ENCODE measurements around the gene NDUFS2.
"Not testable (repeated sequence)": the region's sequence is repeated elsewhere in the genome, so short reads cannot be mapped to it uniquely, and the experiment has no call there.

The NDUFS2 gene

GRCh38 chr1:161255302-161255701 is 53.1 kb downstream of the NDUFS2 start:
- not testable (repeated sequence) for DNase-seq (ENCODE audit: low spot score)

GRCh38 chr1:161255955-161256520 is 53.9 kb downstream of the NDUFS2 start:
- not testable (repeated sequence) for DNase-seq (ENCODE audit: low spot score)

DNA sequence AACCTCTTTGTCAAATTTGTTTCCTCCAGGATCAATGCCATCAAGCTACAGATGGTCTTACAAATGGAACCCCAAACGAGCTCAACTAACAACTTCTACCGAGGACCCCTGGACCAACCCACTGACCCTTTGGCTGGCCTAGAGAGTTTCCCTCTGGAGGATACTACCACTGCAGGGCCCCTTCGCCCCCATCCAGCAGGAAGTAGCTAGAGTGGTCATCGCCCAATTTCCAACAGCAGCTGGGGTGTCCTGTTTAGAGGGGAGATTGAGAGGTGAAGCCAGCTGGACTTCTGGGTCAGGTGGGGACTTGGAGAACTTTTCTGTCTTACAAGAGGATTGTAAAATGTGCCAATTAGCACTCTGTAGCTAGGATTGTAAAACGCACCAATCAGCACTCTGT is 54.9 kb downstream of the NDUFS2 start:
- DNase-seq (ENCODE audit: low spot score) = not testable (repeated sequence)

DNA sequence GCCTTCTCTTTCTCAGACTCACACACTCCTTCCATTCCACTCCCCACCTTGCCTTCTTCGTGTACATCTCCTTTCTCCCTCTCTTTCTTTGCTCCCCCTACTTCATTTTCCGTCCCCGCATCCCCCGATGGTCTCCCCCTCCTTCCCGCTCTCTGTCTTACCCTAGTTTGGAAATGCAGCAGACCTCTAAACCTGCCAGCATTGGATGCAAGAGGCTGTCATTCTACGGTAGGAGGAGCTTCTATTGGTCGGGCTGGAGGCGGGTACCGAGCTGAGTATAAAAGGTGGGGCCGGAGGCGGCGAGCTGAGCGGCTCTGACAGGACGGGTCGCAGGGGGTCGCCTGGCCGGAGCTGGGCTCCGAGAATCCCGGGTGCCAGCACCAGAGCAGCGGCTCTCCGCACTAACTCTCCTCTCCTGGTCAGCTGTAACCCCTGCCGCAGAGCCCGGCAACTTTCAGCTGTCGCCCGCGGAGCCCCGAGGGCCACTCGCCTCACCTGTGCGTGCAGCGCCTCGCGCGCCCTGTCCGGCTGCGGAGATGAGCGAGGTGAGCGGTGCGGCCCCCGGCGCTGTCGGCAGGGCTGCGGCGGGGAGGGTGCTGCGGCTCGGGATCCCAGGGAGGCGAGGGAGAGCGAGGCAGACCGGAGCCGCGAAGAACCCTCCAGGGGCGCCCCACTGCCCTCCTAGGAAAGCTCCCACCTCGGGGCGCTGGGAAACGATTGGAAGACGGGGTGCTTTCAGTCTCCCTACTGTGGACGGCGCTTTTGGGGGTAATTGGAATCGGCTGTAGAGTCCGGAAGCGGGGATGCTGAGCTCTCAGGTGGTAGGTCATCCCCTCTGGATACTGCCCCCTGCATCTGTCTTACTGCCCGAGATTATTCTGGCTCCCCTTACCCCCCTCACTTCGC is 56.5 kb downstream of the NDUFS2 start, which contains the start of gene PCP4L1:
Gene PCP4L1, plus strand, starts transcription at position 307 of the 906 bp plus-strand sequence. Its CDS starts 230 bp downstream, at position 537.
- peak; percentile 65 for DNase-seq (ENCODE audit: low spot score)

GRCh38 chr1:161259345-161259702 is 57.2 kb downstream of the NDUFS2 start:
- DNase-seq (ENCODE audit: low spot score) = no peak

- no peak for DNase-seq (ENCODE audit: low spot score)
Measured at GRCh38 chr1:161259765-161260164, 57.6 kb downstream of the NDUFS2 start.

GRCh38 chr1:161260376-161261260 is 58.5 kb downstream of the NDUFS2 start:
- DNase-seq (ENCODE audit: low spot score) = no peak

DNA sequence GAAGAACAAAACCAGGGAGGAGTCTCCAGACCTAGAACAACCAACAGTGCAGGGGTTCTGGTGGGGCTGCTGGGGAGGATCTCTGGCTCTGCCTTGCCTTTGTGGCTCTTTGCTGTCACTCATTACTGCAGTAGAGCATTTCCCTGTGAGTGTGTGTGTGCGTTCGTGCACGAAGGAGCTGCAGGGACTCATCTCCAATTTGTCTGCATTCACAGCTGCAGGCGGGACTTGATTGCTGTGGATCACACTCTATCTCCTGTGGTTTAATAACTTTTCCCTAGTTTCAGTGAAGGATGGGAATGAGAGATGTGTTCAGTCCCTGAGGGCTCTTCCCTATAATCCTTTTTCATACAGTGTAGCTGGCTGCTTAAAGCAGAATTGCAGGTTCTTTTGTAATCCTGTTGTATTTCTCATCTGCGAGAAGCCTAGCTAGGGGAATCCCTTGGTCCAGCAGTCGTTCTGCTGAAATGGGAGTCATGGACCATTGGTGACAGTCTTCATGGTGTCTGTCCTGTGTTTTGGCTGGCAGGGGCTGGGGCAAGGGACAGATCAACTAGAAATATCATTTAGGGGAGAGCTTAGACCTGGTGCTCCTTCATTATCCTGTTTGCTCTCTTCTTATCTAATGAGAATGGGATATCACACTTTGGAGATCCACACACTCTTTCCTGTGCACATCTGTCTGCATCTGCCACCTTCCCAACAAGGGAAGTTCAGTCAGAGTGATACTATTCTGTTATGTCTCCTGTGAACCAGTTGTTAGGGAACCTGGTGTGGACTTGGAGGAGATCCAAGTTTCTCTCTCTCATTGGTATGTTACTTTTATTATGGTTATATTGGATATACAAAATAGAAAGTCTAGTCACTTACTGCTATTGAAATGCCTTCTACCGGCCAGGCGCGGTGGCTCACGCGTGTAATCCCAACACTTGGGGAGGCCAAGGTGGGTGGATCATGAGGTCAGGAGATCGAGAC is 59.4 kb downstream of the NDUFS2 start:
- DNase-seq (ENCODE audit: low spot score) = no peak

Data from pons (tissue), 1 donor.